Measurements from ENCODE around the gene OTOS. TPM values are rescaled to one million over a fixed set of nuclear protein-coding genes. Genes with fewer than 3 reads are reported as not detected.

The OTOS gene
- total and polyA plus RNA-seq, 9 of the 15 experiments (the other 6 are each of a cell fraction or from before 2014, with no cell fraction given), result not detected

GRCh38 chr2:240136671-240137292 lies 3.7 kb downstream of the OTOS start:
- in situ Hi-C loops (cut with MboI), result no loop called here
- no peak overlapping the region for H3K27ac ChIP-seq (ENCODE audit: extremely low read depth, low read depth, low read length)
- H2AFZ ChIP-seq (ENCODE audit: low read depth, low read length), result peak overlapping the region; percentile 91
- peaks cover 20% of the 10 kb centered on the region; the same call in 1 of the 3 replicates for H3K36me3 ChIP-seq (ENCODE audit: control insufficient read depth, insufficient read depth, low read length)
- no peaks in the 10 kb centered on the region for H3K9me1 ChIP-seq (ENCODE audit: control insufficient read depth, insufficient read depth, low read length)
- H3K9me3 ChIP-seq (replicated peaks; ENCODE audit: control insufficient read depth, insufficient read depth, low read depth, low read length), result no peaks in the 10 kb centered on the region
- peak overlapping the region; percentile 81; the same call in 1 of the 2 replicates for H3K4me2 ChIP-seq (ENCODE audit: insufficient read depth, low read length)
- H3K79me2 ChIP-seq (ENCODE audit: control insufficient read depth, insufficient read depth, low read length), result peaks cover 19% of the 10 kb centered on the region
- intact Hi-C loops (cut with micrococcal nuclease), result no loop called here
- no TSS peak for BruUV-seq (replicated peaks)
- ATAC-seq, result no peak
- no peaks in the 10 kb centered on the region for H4K20me1 ChIP-seq (replicated peaks; ENCODE audit: control insufficient read depth, insufficient read depth, low read length)
- TF ChIP-seq ZNF316 (IDR thresholded peaks at IDR 0.05), result no peak
- TF ChIP-seq ZNF146 (CRISPR knock-in tag; IDR thresholded peaks at IDR 0.05; ENCODE audit: unreplicated experiment), result peak; percentile 17
- DNase-seq (ENCODE audit: extremely low read depth in 1 of 4, low spot score in 3 of 4), result peak in 2 of 4 experiments; percentile 17 to 31
- H3K4me3 ChIP-seq, result peak overlapping the region; percentile 83
- ChIA-PET POLR2A (no interaction called here), CTCF (ENCODE audit: low intra/inter-chr PET ratio) (no interaction called here)
- WGBS (ENCODE audit: insufficient coverage, low coverage, missing lambda C conversion rate), result 90% methylated on average over 8 of the region's 36 CpGs
- H3K4me1 ChIP-seq (replicated peaks in 1 of 2; ENCODE audit: control insufficient read depth in 2 of 2, insufficient read depth in 2 of 2, low read length in 2 of 2), result peaks cover 0 to 16% of the 10 kb centered on the region in 2 experiments; a peak in 2 of 5 replicates
- peaks cover 0 to 32% of the 10 kb centered on the region in 2 experiments; a peak in 3 of 5 replicates for H3K27me3 ChIP-seq (ENCODE audit: control insufficient read depth in 2 of 2, insufficient read depth in 2 of 2, low read length in 2 of 2)
- FAIRE-seq, result no peak
- H3K9ac ChIP-seq (ENCODE audit: insufficient read depth in 1 of 2, low read depth in 2 of 2, low read length in 2 of 2), result peak overlapping the region; percentile 79 to 95

GRCh38 chr2:240136013-240136670 lies 4.3 kb downstream of the OTOS start, which contains the start of gene COPS9:
Gene COPS9 (minus strand): TSS chr2:240136305. CDS start chr2:240136284, 21 bp downstream.
- POLR2A ChIA-PET, result interaction anchor here (0.6 kb wide), 1 partner anchor 88 kb away, joined by 3 read pairs; no protein-coding TSS in a partner anchor
- intact Hi-C loops (cut with micrococcal nuclease), result no loop called here
- in situ Hi-C loops (cut with MboI), result no loop called here
- no peaks in the 10 kb centered on the region for H4K20me1 ChIP-seq (replicated peaks; ENCODE audit: control insufficient read depth, insufficient read depth, low read length)
- ATAC-seq, result peak; percentile 96
- BruUV-seq (replicated peaks), result no TSS peak
- no peaks in the 10 kb centered on the region for H3K9me3 ChIP-seq (replicated peaks; ENCODE audit: control insufficient read depth, insufficient read depth, low read depth, low read length)
- CTCF ChIA-PET (ENCODE audit: low intra/inter-chr PET ratio), result interaction anchor here (0.6 kb wide), 1 partner anchor 75 kb away, joined by 3 read pairs; no protein-coding TSS in a partner anchor
- H3K36me3 ChIP-seq (ENCODE audit: control insufficient read depth, insufficient read depth, low read length), result peaks cover 26% of the 10 kb centered on the region; the same call in 1 of the 3 replicates
- H3K4me1 ChIP-seq (replicated peaks in 1 of 2; ENCODE audit: control insufficient read depth in 2 of 2, insufficient read depth in 2 of 2, low read length in 2 of 2), result peaks cover 0 to 16% of the 10 kb centered on the region in 2 experiments; a peak in 2 of 5 replicates
- H3K9ac ChIP-seq (ENCODE audit: insufficient read depth in 1 of 2, low read depth in 2 of 2, low read length in 2 of 2), result peak within 1 kb of the TSS; percentile 79 to 95
- H2AFZ ChIP-seq (ENCODE audit: low read depth, low read length), result peak within 1 kb of the TSS; percentile 91
- H3K27me3 ChIP-seq (ENCODE audit: control insufficient read depth in 2 of 2, insufficient read depth in 2 of 2, low read length in 2 of 2), result peaks cover 0 to 26% of the 10 kb centered on the region in 2 experiments; a peak in 3 of 5 replicates
- no peaks in the 10 kb centered on the region for H3K9me1 ChIP-seq (ENCODE audit: control insufficient read depth, insufficient read depth, low read length)
- 0% methylated on average over 5 of the region's 79 CpGs for WGBS (ENCODE audit: insufficient coverage, low coverage, missing lambda C conversion rate)
- peak within 1 kb of the TSS; percentile 41; the same call in 2 of the 3 replicates for H3K27ac ChIP-seq (ENCODE audit: extremely low read depth, low read depth, low read length)
- peak; percentile 29 for FAIRE-seq
- peaks cover 19% of the 10 kb centered on the region for H3K79me2 ChIP-seq (ENCODE audit: control insufficient read depth, insufficient read depth, low read length)
- peak within 1 kb of the TSS; percentile 83 for H3K4me3 ChIP-seq
- H3K4me2 ChIP-seq (ENCODE audit: insufficient read depth, low read length), result peak within 1 kb of the TSS; percentile 81
- DNase-seq (ENCODE audit: extremely low read depth in 1 of 4, low spot score in 3 of 4), result peak; percentile 83 to 89 (median 86)
- TF ChIP-seq ZNF79 (CRISPR knock-in tag; IDR thresholded peaks at IDR 0.05; ENCODE audit: low read depth), result no peak
